Stimulated activated CD8-positive, alpha-beta memory T cell treated with anti-CD3 and anti-CD28 coated beads, Interleukin-4, amount 100 ng/mL, for 24 hours (primary cell): ENCODE measurements around the gene MRO.
"Not testable (repeated sequence)": the region's sequence is repeated elsewhere in the genome, so short reads cannot be mapped to it uniquely, and the experiment has no call there.

Source experiments
- DNase-seq: peaks from one replicate; pipeline ENCODE4 v3.0.0-alpha.2; 2020; ENCODE audit warnings: low read depth

The MRO gene

GRCh38 chr18:50833496-50833895 is 13.7 kb upstream of the MRO start:
- DNase-seq: not testable (repeated sequence)

- DNase-seq: no peak
These were observed 12.9 kb upstream of the MRO start for GRCh38 chr18:50832754-50833153.

- no peak for DNase-seq
These were observed 10.7 kb upstream of the MRO start for GRCh38 chr18:50830544-50830943.

GRCh38 chr18:50829644-50830043 is 9.8 kb upstream of the MRO start:
- no peak for DNase-seq

- DNase-seq: no peak
These were observed 6.2 kb upstream of the MRO start for GRCh38 chr18:50826027-50826426.

- no peak for DNase-seq
These were observed 5.8 kb upstream of the MRO start for GRCh38 chr18:50825621-50826020.

- DNase-seq: no peak
These were observed 2.9 kb upstream of the MRO start for GRCh38 chr18:50822756-50823155.

- no peak for DNase-seq
These were observed 1.2 kb upstream of the MRO start for GRCh38 chr18:50820901-50821520.

GRCh38 chr18:50819027-50819727 is 639 bp downstream of the MRO start:
- DNase-seq: no peak

- no peak for DNase-seq
These were observed 3.2 kb downstream of the MRO start for GRCh38 chr18:50816419-50817166.

GRCh38 chr18:50814395-50814794 is 5.4 kb downstream of the MRO start:
- no peak for DNase-seq

GRCh38 chr18:50813353-50813752 is 6.5 kb downstream of the MRO start:
- DNase-seq: no peak

- no peak for DNase-seq
These were observed 7.0 kb downstream of the MRO start for GRCh38 chr18:50812834-50813233.

GRCh38 chr18:50807176-50807575 is 12.6 kb downstream of the MRO start:
- no peak for DNase-seq

GRCh38 chr18:50806208-50806616 is 13.6 kb downstream of the MRO start:
- no peak for DNase-seq

- no peak for DNase-seq
These were observed 14.1 kb downstream of the MRO start for GRCh38 chr18:50805732-50806131.

GRCh38 chr18:50803592-50803991 is 16.2 kb downstream of the MRO start:
- no peak for DNase-seq

GRCh38 chr18:50802141-50802540 is 17.7 kb downstream of the MRO start:
- no peak for DNase-seq

- DNase-seq: no peak
These were observed 22.7 kb downstream of the MRO start for GRCh38 chr18:50797142-50797541.

GRCh38 chr18:50796495-50796894 is 23.3 kb downstream of the MRO start:
- DNase-seq: no peak

- DNase-seq: no peak
These were observed 25.9 kb downstream of the MRO start for GRCh38 chr18:50793641-50794565.

- no peak for DNase-seq
These were observed 26.9 kb downstream of the MRO start for GRCh38 chr18:50792885-50793284.
